Kidney (tissue), 22 donors: ENCODE measurements around the gene ISYNA1. TPM values are rescaled to one million over a fixed set of nuclear protein-coding genes. Genes with fewer than 3 reads are reported as not detected.
A peak's percentile ranks its signal among the peaks of the same experiment; 100 is the strongest.

Experiments
- DNase-seq, 5 donors: peaks; one replicate each; pipeline ENCODE4 v3.0.0-alpha.2; 2013 to 2020
- FAIRE-seq: peaks from 2 replicates; lab custom pipeline; 2012; peaks lifted over from hg19 to GRCh38; lab: Jason Lieb, UNC
- H3K27ac ChIP-seq, 2 donors: one replicate each; pipeline ENCODE4 v1.7.0; 2013; ENCODE audit warnings: low read depth in 2 of 2, low read length in 2 of 2, inconsistent platforms in 1 of 2
- H3K27me3 ChIP-seq: one replicate; pipeline ENCODE4 v1.7.1; 2013; ENCODE audit warnings: low read length, inconsistent platforms; ENCODE audit not compliant: control insufficient read depth, insufficient read depth
- H3K36me3 ChIP-seq, 3 donors: one replicate each; pipeline versions ENCODE4 v1.7.0 to v1.7.1; 2013; ENCODE audit warnings: low read length in 3 of 3, control low read depth in 1 of 3, inconsistent platforms in 1 of 3; ENCODE audit not compliant: insufficient read depth in 3 of 3, control insufficient read depth in 2 of 3
- H3K4me1 ChIP-seq, 3 donors: one replicate each; pipeline versions ENCODE4 v1.7.0 to v1.7.1; 2013; ENCODE audit warnings: low read length in 3 of 3, inconsistent platforms in 1 of 3, low read depth in 1 of 3; ENCODE audit not compliant: control insufficient read depth in 2 of 3, insufficient read depth in 2 of 3
- H3K4me3 ChIP-seq, 3 donors: one replicate each; pipeline versions ENCODE4 v1.7.0 to v1.8.1; 2013; ENCODE audit warnings: low read length in 3 of 3, control low read depth in 1 of 3, inconsistent platforms in 1 of 3
- H3K9ac ChIP-seq, 3 donors: one replicate each; pipeline versions ENCODE4 v1.7.0 to v1.7.1; 2013; ENCODE audit warnings: low read length in 3 of 3, control low read depth in 1 of 3, inconsistent platforms in 1 of 3
- H3K9me3 ChIP-seq, 3 donors: one replicate each; pipeline versions ENCODE4 v1.7.0 to v1.7.1; 2013; ENCODE audit warnings: low read length in 3 of 3, control low read depth in 1 of 3, inconsistent platforms in 1 of 3; ENCODE audit not compliant: control insufficient read depth in 2 of 3, insufficient read depth in 1 of 3
- CTCF ChIP-seq: IDR thresholded peaks from 3 replicates; pipeline ENCODE4 v1.5.1; 2012; ENCODE audit warnings: mild to moderate bottlenecking, moderate library complexity, borderline replicate concordance; ENCODE audit not compliant: insufficient read depth; ENCODE audit errors: extremely low read depth
- intact Hi-C: fragments of 100-400 bp; cut with DNase I; formaldehyde crosslinking; loops from one replicate; pipeline ENCODE4 v1.11.1; 2022
- long read RNA-seq, 10 donors: library from polyadenylated mRNA in 1 of 10; unstranded in 1 of 10; transcript quantifications; one replicate each; pipeline ENCODE4 v2.0.0 and lab custom pipeline, GENCODE V29; 2021 to 2026
- polyA plus RNA-seq: library from polyadenylated mRNA; stranded (reverse); fragments of 350-450 nt; fragmentation: Illumina TruSeq; extraction: RNeasy Lipid Tissue Mini Kit (QIAGEN cat#74804); gene quantifications from one replicate; pipeline ENCODE4 v1.2.3, GENCODE V29; 2014; ENCODE audit warnings: low read depth, low replicate concordance; ENCODE audit not compliant: insufficient read depth
- total RNA-seq: library from RNA; stranded (reverse); fragmentation: NEBNext Ultra II Directional; extraction: Animal tissue kit (Norgen Biotek cat#: 25700); gene quantifications from one replicate; pipeline ENCODE4 v1.2.1, GENCODE V29; 2021
- donor health status: control.
- donor health status: control.
- donor health status: control.
- donor health status: control.
- donor health status: control.
- donor health status: DM: yes; HTN: yes; CAD: no.
- donor health status: Normal renal cell carcinoma (clear cell type).

Gene ISYNA1
- 68.6 TPM for total RNA-seq
- 101 TPM for polyA plus RNA-seq
- long read RNA-seq, donor 1, transcript ISYNA1-201 (11 exons, 2,420 nt) = major isoform, 44 of 66 reads
- long read RNA-seq, donor 1, transcript ISYNA1-209 (3 exons, 696 nt) = minor isoform, 11 of 66 reads
- long read RNA-seq, donor 1, partial matches to known transcripts = 10 of 66 reads
- long read RNA-seq, donor 1, other reads (novel, unspliced or antisense) = 0 of 66 reads
- long read RNA-seq, donor 2, transcript ISYNA1-201 (11 exons, 2,420 nt) = major isoform, 22 of 38 reads
- long read RNA-seq, donor 2, transcript ISYNA1-209 (3 exons, 696 nt) = minor isoform, 9 of 38 reads
- long read RNA-seq, donor 2, partial matches to known transcripts = 0 of 38 reads
- long read RNA-seq, donor 2, other reads (novel, unspliced or antisense) = 5 of 38 reads
- long read RNA-seq, donor 3, transcript ISYNA1-201 (11 exons, 2,420 nt) = major isoform, 25 of 35 reads
- long read RNA-seq, donor 3, partial matches to known transcripts = 5 of 35 reads
- long read RNA-seq, donor 3, other reads (novel, unspliced or antisense) = 0 of 35 reads
- long read RNA-seq, donor 4, transcript ISYNA1-209 (3 exons, 696 nt) = minor isoform, 12 of 42 reads
- long read RNA-seq, donor 4, transcript ISYNA1-201 (11 exons, 2,420 nt) = major isoform, 25 of 42 reads
- long read RNA-seq, donor 4, partial matches to known transcripts = 0 of 42 reads
- long read RNA-seq, donor 4, other reads (novel, unspliced or antisense) = 0 of 42 reads
- long read RNA-seq, donor 5, partial matches to known transcripts = 0 of 4 reads
- long read RNA-seq, donor 5, other reads (novel, unspliced or antisense) = 0 of 4 reads
- long read RNA-seq, donor 6, transcript ISYNA1-201 (11 exons, 2,420 nt) = major isoform, 22 of 33 reads
- long read RNA-seq, donor 6, partial matches to known transcripts = 6 of 33 reads
- long read RNA-seq, donor 6, other reads (novel, unspliced or antisense) = 0 of 33 reads
- long read RNA-seq, donor 7, transcript ISYNA1-201 (11 exons, 2,420 nt) = major isoform, 60 of 99 reads
- long read RNA-seq, donor 7, partial matches to known transcripts = 16 of 99 reads
- long read RNA-seq, donor 7, other reads (novel, unspliced or antisense) = 17 of 99 reads
- long read RNA-seq, donor 8, transcript ISYNA1-209 (3 exons, 696 nt) = minor isoform, 10 of 63 reads
- long read RNA-seq, donor 8, transcript ISYNA1-201 (11 exons, 2,420 nt) = major isoform, 33 of 63 reads
- long read RNA-seq, donor 8, partial matches to known transcripts = 16 of 63 reads
- long read RNA-seq, donor 8, other reads (novel, unspliced or antisense) = 0 of 63 reads
- long read RNA-seq, donor 9, transcript ISYNA1-201 (11 exons, 2,420 nt) = major isoform, 20 of 33 reads
- long read RNA-seq, donor 9, transcript ISYNA1-209 (3 exons, 696 nt) = minor isoform, 7 of 33 reads
- long read RNA-seq, donor 9, partial matches to known transcripts = 5 of 33 reads
- long read RNA-seq, donor 9, other reads (novel, unspliced or antisense) = 0 of 33 reads
- long read RNA-seq, donor 10, transcript ISYNA1-201 (11 exons, 2,420 nt) = major isoform, 23 of 50 reads
- long read RNA-seq, donor 10, transcript ISYNA1-209 (3 exons, 696 nt) = minor isoform, 8 of 50 reads
- long read RNA-seq, donor 10, partial matches to known transcripts = 17 of 50 reads
- long read RNA-seq, donor 10, other reads (novel, unspliced or antisense) = 0 of 50 reads

GRCh38 chr19:18437491-18438330 is at the start of gene ISYNA1:
Gene ISYNA1, minus strand, starts transcription at chr19:18438133. Its CDS starts 154 bp downstream, at chr19:18437979.
- intact Hi-C loops = no loop called here
- no peak for TF ChIP-seq CTCF
- Histone ChIP-seq H3K27ac (peak within 1 kb of the TSS; percentile 71 to 83), H3K27me3 (no peaks in the 10 kb centered on the region), H3K9me3 (no peaks in the 10 kb centered on the region), H3K36me3 (no peaks in the 10 kb centered on the region), H3K4me1 (peaks cover 0 to 9% (median 3%) of the 10 kb centered on the region in 3 donors), H3K4me3 (peak within 1 kb of the TSS; percentile 36 to 57 (median 46)), H3K9ac (peak within 1 kb of the TSS in 2 of 3 donors; percentile 19 to 48)
- DNase-seq (peak in 4 of 5 donors; percentile 71 to 89 (median 78)), FAIRE-seq (no peak)

GRCh38 chr19:18486746-18487145 is 48.8 kb upstream of the ISYNA1 start:
- DNase-seq (no peak), FAIRE-seq (no peak)
- intact Hi-C loops = no loop called here
- H3K27ac ChIP-seq = peak overlapping the region in 1 of 2 donors; percentile 41
- H3K4me3 ChIP-seq = no peak overlapping the region
- H3K9me3 ChIP-seq = no peaks in the 10 kb centered on the region
- H3K36me3 ChIP-seq = no peaks in the 10 kb centered on the region
- TF ChIP-seq CTCF = no peak
- H3K9ac ChIP-seq = peak overlapping the region in 1 of 3 donors; percentile 5
- no peaks in the 10 kb centered on the region for H3K27me3 ChIP-seq
- H3K4me1 ChIP-seq = peaks cover 0 to 64% (median 63%) of the 10 kb centered on the region in 3 donors
